ENCODE results near the gene DSG4. TPM values are rescaled to one million over a fixed set of nuclear protein-coding genes. Genes with fewer than 3 reads are reported as not detected.
"Not testable (repeated sequence)": the region's sequence is repeated elsewhere in the genome, so short reads cannot be mapped to it uniquely, and the experiment has no call there.

Gene DSG4, protein sequence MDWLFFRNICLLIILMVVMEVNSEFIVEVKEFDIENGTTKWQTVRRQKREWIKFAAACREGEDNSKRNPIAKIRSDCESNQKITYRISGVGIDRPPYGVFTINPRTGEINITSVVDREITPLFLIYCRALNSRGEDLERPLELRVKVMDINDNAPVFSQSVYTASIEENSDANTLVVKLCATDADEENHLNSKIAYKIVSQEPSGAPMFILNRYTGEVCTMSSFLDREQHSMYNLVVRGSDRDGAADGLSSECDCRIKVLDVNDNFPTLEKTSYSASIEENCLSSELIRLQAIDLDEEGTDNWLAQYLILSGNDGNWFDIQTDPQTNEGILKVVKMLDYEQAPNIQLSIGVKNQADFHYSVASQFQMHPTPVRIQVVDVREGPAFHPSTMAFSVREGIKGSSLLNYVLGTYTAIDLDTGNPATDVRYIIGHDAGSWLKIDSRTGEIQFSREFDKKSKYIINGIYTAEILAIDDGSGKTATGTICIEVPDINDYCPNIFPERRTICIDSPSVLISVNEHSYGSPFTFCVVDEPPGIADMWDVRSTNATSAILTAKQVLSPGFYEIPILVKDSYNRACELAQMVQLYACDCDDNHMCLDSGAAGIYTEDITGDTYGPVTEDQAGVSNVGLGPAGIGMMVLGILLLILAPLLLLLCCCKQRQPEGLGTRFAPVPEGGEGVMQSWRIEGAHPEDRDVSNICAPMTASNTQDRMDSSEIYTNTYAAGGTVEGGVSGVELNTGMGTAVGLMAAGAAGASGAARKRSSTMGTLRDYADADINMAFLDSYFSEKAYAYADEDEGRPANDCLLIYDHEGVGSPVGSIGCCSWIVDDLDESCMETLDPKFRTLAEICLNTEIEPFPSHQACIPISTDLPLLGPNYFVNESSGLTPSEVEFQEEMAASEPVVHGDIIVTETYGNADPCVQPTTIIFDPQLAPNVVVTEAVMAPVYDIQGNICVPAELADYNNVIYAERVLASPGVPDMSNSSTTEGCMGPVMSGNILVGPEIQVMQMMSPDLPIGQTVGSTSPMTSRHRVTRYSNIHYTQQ
- not detected in 2 replicates for total RNA-seq
- long read RNA-seq = 0 reads

GRCh38 chr18:31376477-31376876 lies at the start of gene DSG4:
TSS of gene DSG4 (plus strand) at chr18:31376777. CDS start at chr18:31376912, 135 bp downstream.
- Mint-ChIP-seq H3K4me1 (ENCODE audit: unreplicated experiment) (peaks cover 2% of the 10 kb centered on the region), H3K27ac (ENCODE audit: unreplicated experiment) (no peak within 1 kb of the TSS), H3K36me3 (ENCODE audit: unreplicated experiment) (no peaks in the 10 kb centered on the region), H3K9me3 (ENCODE audit: unreplicated experiment) (no peaks in the 10 kb centered on the region), H3K27me3 (ENCODE audit: unreplicated experiment) (peaks cover 57% of the 10 kb centered on the region), H3K4me3 (ENCODE audit: unreplicated experiment) (no peak within 1 kb of the TSS)
- TF ChIP-seq CTCF (IDR thresholded peaks at IDR 0.05) = no peak
- DNase-seq (ENCODE audit: extremely low spot score, unreplicated experiment) = no peak

DNA sequence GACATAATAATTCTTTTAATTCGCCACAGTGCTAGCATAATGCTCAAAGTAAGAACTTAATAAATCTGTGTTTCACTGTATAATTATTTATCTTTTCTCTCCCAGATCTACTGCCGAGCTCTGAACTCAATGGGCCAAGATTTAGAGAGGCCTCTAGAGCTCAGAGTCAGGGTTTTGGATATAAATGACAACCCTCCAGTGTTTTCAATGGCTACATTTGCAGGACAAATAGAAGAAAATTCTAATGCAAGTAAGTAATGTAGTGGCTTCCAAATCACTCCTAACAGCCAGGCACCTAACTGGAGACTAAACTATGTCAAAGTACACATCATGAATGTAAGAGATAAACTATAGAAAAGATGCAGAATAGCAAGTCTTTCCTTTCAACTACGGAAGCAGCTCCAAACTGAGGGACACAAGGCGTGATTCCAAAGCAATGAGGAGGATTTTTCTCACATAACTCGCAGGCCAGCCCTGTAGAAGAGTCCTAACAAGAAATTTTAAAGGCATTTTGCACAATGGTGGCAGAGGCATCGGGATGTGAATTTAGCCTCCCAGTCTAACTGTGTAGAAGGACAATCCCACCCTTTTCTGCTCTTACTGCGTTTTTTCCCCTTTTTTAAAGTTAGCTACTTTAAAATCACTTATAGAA lies 46.7 kb upstream of the DSG4 start:
- Mint-ChIP-seq H3K4me3 (ENCODE audit: unreplicated experiment) (no peak overlapping the region), H3K9me3 (ENCODE audit: unreplicated experiment) (no peaks in the 10 kb centered on the region)

DNA sequence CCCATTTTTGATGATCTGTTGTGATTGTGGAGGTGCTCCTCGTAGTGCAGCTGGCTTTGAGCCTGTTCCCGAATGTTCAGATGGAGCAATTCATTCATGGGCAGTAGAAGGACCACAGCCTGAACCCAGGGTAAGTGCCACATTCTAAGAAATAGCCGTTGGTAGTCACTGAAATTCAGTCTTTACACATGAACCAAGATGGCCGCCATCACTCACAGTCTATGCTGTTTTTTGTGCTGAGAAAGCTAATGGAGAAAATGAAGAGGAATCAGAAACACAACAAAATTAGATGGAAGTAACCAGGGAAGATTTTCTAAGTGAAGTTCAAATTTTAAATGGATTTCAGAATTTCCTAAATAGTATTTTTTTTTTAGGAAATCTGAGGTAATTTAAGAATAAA lies 33.1 kb upstream of the DSG4 start:
- no peak overlapping the region for H3K4me3 Mint-ChIP-seq (ENCODE audit: unreplicated experiment)
- no peak overlapping the region for H3K27ac Mint-ChIP-seq (ENCODE audit: unreplicated experiment)
- DNase-seq (ENCODE audit: extremely low spot score, unreplicated experiment) = no peak
- no peak for TF ChIP-seq CTCF (IDR thresholded peaks at IDR 0.05)
- no peaks in the 10 kb centered on the region for H3K36me3 Mint-ChIP-seq (ENCODE audit: unreplicated experiment)
- H3K4me1 Mint-ChIP-seq (ENCODE audit: unreplicated experiment) = no peaks in the 10 kb centered on the region
- H3K9me3 Mint-ChIP-seq (ENCODE audit: unreplicated experiment) = no peaks in the 10 kb centered on the region
- peaks cover 43% of the 10 kb centered on the region for H3K27me3 Mint-ChIP-seq (ENCODE audit: unreplicated experiment)

More for the DNA sequence above, 46.7 kb upstream of the DSG4 start:
- H3K27me3 Mint-ChIP-seq (ENCODE audit: unreplicated experiment) = peaks cover 55% of the 10 kb centered on the region
- no peak for DNase-seq (ENCODE audit: extremely low spot score, unreplicated experiment)
- peaks cover 4% of the 10 kb centered on the region for H3K4me1 Mint-ChIP-seq (ENCODE audit: unreplicated experiment)
- no peak overlapping the region for H3K27ac Mint-ChIP-seq (ENCODE audit: unreplicated experiment)
- H3K36me3 Mint-ChIP-seq (ENCODE audit: unreplicated experiment) = no peaks in the 10 kb centered on the region
- no peak for TF ChIP-seq CTCF (IDR thresholded peaks at IDR 0.05)

GRCh38 chr18:31353336-31353735 lies 23.2 kb upstream of the DSG4 start:
- not testable (repeated sequence) for DNase-seq (ENCODE audit: extremely low spot score, unreplicated experiment); H3K4me1 Mint-ChIP-seq (ENCODE audit: unreplicated experiment); H3K27ac Mint-ChIP-seq (ENCODE audit: unreplicated experiment); H3K4me3 Mint-ChIP-seq (ENCODE audit: unreplicated experiment); H3K9me3 Mint-ChIP-seq (ENCODE audit: unreplicated experiment); H3K27me3 Mint-ChIP-seq (ENCODE audit: unreplicated experiment); H3K36me3 Mint-ChIP-seq (ENCODE audit: unreplicated experiment)

- H3K27me3 Mint-ChIP-seq (ENCODE audit: unreplicated experiment) = peaks cover 9% of the 10 kb centered on the region
Observed at GRCh38 chr18:31354990-31355389, 21.6 kb upstream of the DSG4 start.

More at GRCh38 chr18:31354990-31355389, 21.6 kb upstream of the DSG4 start:
- H3K27ac Mint-ChIP-seq (ENCODE audit: unreplicated experiment) = no peak overlapping the region
- no peak for DNase-seq (ENCODE audit: extremely low spot score, unreplicated experiment)
- H3K4me1 Mint-ChIP-seq (ENCODE audit: unreplicated experiment) = no peaks in the 10 kb centered on the region
- no peak overlapping the region for H3K4me3 Mint-ChIP-seq (ENCODE audit: unreplicated experiment)
- TF ChIP-seq CTCF (IDR thresholded peaks at IDR 0.05) = no peak
- no peaks in the 10 kb centered on the region for H3K36me3 Mint-ChIP-seq (ENCODE audit: unreplicated experiment)
- no peaks in the 10 kb centered on the region for H3K9me3 Mint-ChIP-seq (ENCODE audit: unreplicated experiment)

Data from osteocyte (in vitro differentiated cells).